HEK293T (cell line): ENCODE results near the gene CCDC9.
A peak's percentile ranks its signal among the peaks of the same experiment; 100 is the strongest.

Source experiments
- CTCF ChIA-PET: fragments of 350-600 bp; formaldehyde crosslinking; extraction: SDS; loops from one replicate; lab custom pipeline; 2021; ENCODE audit warnings: antibody characterized with exemption, inconsistent platforms; lab: Yijun Ruan, JAX
- POLR2A ChIA-PET: fragments of 350-600 bp; formaldehyde crosslinking; extraction: SDS; loops from one replicate; lab custom pipeline; 2020; ENCODE audit warnings: antibody characterized with exemption, inconsistent platforms; lab: Yijun Ruan, JAX
- DNase-seq: peaks from one replicate; pipeline ENCODE4 v3.0.0; 2012; ENCODE audit warnings: mixed read lengths; ENCODE audit errors: extremely low spot score
- ARNT ChIP-seq: fragments of 450-650 bp; IDR thresholded peaks from 2 replicates; pipeline ENCODE4 v1.6.1; 2017; ENCODE audit warnings: mild to moderate bottlenecking
- BHLHE40 ChIP-seq: fragments of 450-650 bp; IDR thresholded peaks from 2 replicates; pipeline ENCODE4 v1.6.1; 2016; ENCODE audit warnings: mild to moderate bottlenecking, moderate library complexity, borderline replicate concordance
- CTBP1 ChIP-seq: fragments of 450-650 bp; IDR thresholded peaks from 2 replicates; pipeline ENCODE4 v1.6.1; 2016; ENCODE audit warnings: borderline replicate concordance
- ELF4 ChIP-seq: fragments of 450-650 bp; IDR thresholded peaks from 2 replicates; pipeline ENCODE4 v1.6.1; 2017; ENCODE audit warnings: antibody characterized with exemption
- FOXA1 ChIP-seq: fragments of 450-650 bp; IDR thresholded peaks from 2 replicates; pipeline ENCODE4 v1.6.1; 2016; ENCODE audit warnings: mild to moderate bottlenecking
- FOXK2 ChIP-seq: fragments of 450-650 bp; IDR thresholded peaks from 2 replicates; pipeline ENCODE4 v1.6.1; 2016; ENCODE audit warnings: mild to moderate bottlenecking
- FOXM1 ChIP-seq: fragments of 450-650 bp; IDR thresholded peaks from 2 replicates; pipeline ENCODE4 v1.6.1; 2017; ENCODE audit warnings: mild to moderate bottlenecking, borderline replicate concordance
- HDGF ChIP-seq: fragments of 450-650 bp; IDR thresholded peaks from 2 replicates; pipeline ENCODE4 v1.6.1; 2017; ENCODE audit warnings: antibody characterized with exemption, borderline replicate concordance
- L3MBTL2 ChIP-seq: fragments of 450-650 bp; conservative IDR thresholded peaks from 2 replicates; pipeline ENCODE4 v1.6.1; 2016; ENCODE audit warnings: mild to moderate bottlenecking
- LEF1 ChIP-seq: fragments of 450-650 bp; IDR thresholded peaks from 2 replicates; pipeline ENCODE4 v1.6.1; 2017; ENCODE audit warnings: mild to moderate bottlenecking, borderline replicate concordance
- NFRKB ChIP-seq: fragments of 450-650 bp; IDR thresholded peaks from 2 replicates; pipeline ENCODE4 v1.6.1; 2016; ENCODE audit warnings: mild to moderate bottlenecking, moderate library complexity
- SP1 ChIP-seq: fragments of 450-650 bp; IDR thresholded peaks from 2 replicates; pipeline ENCODE4 v1.6.1; 2017
- SUZ12 ChIP-seq: fragments of 450-650 bp; IDR thresholded peaks from 2 replicates; pipeline ENCODE4 v1.6.1; 2016; ENCODE audit warnings: mild to moderate bottlenecking
- TARDBP ChIP-seq: fragments of 450-650 bp; IDR thresholded peaks from 2 replicates; pipeline ENCODE4 v1.6.1; 2016
- ZNF384 ChIP-seq: fragments of 450-650 bp; IDR thresholded peaks from 2 replicates; pipeline ENCODE4 v1.6.1; 2016
- TF ChIP-seq, protein P1 (sequence below): fragments of 450-650 bp; IDR thresholded peaks from 2 replicates; pipeline ENCODE4 v1.6.1; 2016

Gene CCDC9

GRCh38 chr19:47305309-47305751, 49.0 kb downstream of the CCDC9 start:
- TF ChIP-seq, protein P1, sequence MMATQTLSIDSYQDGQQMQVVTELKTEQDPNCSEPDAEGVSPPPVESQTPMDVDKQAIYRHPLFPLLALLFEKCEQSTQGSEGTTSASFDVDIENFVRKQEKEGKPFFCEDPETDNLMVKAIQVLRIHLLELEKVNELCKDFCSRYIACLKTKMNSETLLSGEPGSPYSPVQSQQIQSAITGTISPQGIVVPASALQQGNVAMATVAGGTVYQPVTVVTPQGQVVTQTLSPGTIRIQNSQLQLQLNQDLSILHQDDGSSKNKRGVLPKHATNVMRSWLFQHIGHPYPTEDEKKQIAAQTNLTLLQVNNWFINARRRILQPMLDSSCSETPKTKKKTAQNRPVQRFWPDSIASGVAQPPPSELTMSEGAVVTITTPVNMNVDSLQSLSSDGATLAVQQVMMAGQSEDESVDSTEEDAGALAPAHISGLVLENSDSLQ: peak; percentile 54
- TF ChIP-seq L3MBTL2 (peak; percentile 73), NFRKB (no peak), ARNT (no peak), SUZ12 (no peak), BHLHE40 (no peak)
- POLR2A ChIA-PET: no interaction called here
- CTCF ChIA-PET: interaction anchor here (0.6 to 1.8 kb wide), 6 partner anchors 11 to 309 kb away, joined by 3 to 8 read pairs (median 4); partner anchors contain the start of gene DHX34
- peak; percentile 84 for DNase-seq

DNA sequence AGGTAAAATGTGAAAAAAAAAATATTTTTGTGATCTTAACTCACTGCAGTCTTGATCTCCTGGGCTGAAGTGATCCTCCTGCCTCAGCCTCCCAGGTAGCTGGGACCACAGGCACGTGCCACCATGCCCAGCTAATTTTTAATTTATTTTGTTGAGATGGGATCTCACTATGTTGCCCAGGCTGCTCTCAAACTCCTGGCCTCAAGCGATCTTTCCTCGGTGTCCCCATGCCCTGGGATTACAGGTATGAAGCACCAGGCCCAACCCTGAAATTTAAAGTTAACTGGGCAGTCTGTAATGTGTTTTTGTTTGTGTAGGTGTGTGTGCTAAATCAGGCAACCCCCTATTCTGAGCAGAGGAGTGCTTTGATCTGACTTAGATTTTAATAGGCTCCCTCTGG, 50.0 kb downstream of the CCDC9 start:
- CTCF ChIA-PET: interaction anchor here (0.7 to 1.8 kb wide), 3 partner anchors 17 to 43 kb away, joined by 3 to 8 read pairs (median 4); partner anchors contain the start of gene DHX34
- TF ChIP-seq ARNT (no peak), ELF4 (no peak), SUZ12 (no peak), BHLHE40 (no peak), ZNF384 (no peak), FOXM1 (no peak), HDGF (no peak), FOXA1 (no peak), NFRKB (no peak), CTBP1 (no peak), TARDBP (no peak), LEF1 (no peak), L3MBTL2 (no peak), SP1 (no peak), FOXK2 (no peak)
- TF ChIP-seq, protein P1: no peak
- no peak for DNase-seq
- POLR2A ChIA-PET: no interaction called here

- ChIA-PET POLR2A (interaction anchor here (1.4 kb wide), 1 partner anchor 40 kb away, joined by 4 read pairs; the partner anchor contains the start of gene DHX34), CTCF (interaction anchor here (0.6 to 1.4 kb wide), 3 partner anchors 10 to 40 kb away, joined by 3 to 6 read pairs (median 3); partner anchors contain the start of gene DHX34)
- no peak for TF ChIP-seq FOXA1
- no peak for TF ChIP-seq SP1
- TF ChIP-seq BHLHE40: no peak
- TF ChIP-seq SUZ12: no peak
- no peak for TF ChIP-seq HDGF
- TF ChIP-seq LEF1: no peak
- TF ChIP-seq, protein P1: no peak
- TF ChIP-seq L3MBTL2: no peak
- no peak for TF ChIP-seq ELF4
- TF ChIP-seq FOXK2: no peak
- TF ChIP-seq ZNF384: no peak
- TF ChIP-seq FOXM1: no peak
- no peak for TF ChIP-seq ARNT
- TF ChIP-seq CTBP1: no peak
- DNase-seq: no peak
Measured at GRCh38 chr19:47309038-47309437, 52.7 kb downstream of the CCDC9 start.

DNA sequence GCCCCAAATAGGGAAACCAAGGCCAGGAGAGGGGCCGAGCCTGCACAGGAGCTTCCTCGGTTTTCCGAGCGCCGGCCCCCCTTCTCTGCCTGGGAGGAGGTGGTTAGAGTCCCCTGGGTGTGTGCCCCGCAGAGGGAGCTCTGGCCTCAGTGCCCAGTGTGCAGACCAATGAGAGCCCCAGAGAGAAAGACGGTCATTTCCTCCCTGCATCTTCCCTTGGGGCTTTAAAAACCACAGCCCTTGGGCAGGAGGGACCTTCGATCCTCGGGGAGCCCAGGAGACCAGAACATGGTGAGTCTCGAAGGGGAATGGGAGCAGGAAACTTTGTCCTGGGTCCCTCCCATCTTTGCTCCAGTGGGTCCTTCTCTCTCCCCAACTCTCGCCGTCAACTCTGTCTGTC, 53.3 kb downstream of the CCDC9 start, which contains the start of gene C5AR1:
C5AR1 (plus strand) TSS at position 254 of the 400 bp plus-strand sequence; CDS start at position 289, 35 bp downstream.
- TF ChIP-seq FOXM1: no peak
- no peak for TF ChIP-seq FOXA1
- no peak for TF ChIP-seq SUZ12
- ChIA-PET CTCF (interaction anchor here (0.6 to 1.4 kb wide), 3 partner anchors 10 to 39 kb away, joined by 3 to 6 read pairs (median 3); partner anchors contain the start of gene DHX34), POLR2A (interaction anchor here (1.4 kb wide), 1 partner anchor 40 kb away, joined by 4 read pairs; the partner anchor contains the start of gene DHX34)
- DNase-seq: no peak

- TF ChIP-seq FOXA1 (no peak), FOXK2 (no peak), ARNT (no peak), L3MBTL2 (no peak), HDGF (no peak), NFRKB (no peak), CTBP1 (no peak), LEF1 (no peak), TARDBP (no peak), FOXM1 (no peak), ELF4 (no peak), ZNF384 (no peak)
- TF ChIP-seq, protein P1: no peak
- ChIA-PET CTCF (no interaction called here), POLR2A (interaction anchor here (1.4 kb wide), 1 partner anchor 39 kb away, joined by 4 read pairs; the partner anchor contains the start of gene DHX34)
- DNase-seq: no peak
Measured at GRCh38 chr19:47310323-47310722, 54.0 kb downstream of the CCDC9 start.

DNA sequence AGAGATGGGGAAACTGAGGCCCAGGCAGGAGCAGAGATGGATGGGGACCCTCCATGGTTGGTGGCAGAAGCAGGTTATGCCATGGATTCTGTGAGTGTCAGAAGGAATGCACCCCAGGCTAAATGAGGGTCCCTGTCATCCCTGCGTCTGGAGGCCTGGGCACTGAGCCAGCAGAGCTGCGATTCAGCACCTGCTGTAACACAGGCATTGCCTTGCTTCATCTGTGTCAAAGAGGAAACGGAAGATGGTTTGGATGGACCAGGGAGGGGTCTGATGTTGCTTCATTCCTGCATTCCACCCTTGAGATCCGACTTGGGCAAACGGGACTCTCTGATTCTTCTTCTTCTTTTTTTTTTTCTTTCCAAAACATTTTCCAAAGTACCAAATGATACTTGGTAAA, 54.5 kb downstream of the CCDC9 start:
- TF ChIP-seq FOXK2: no peak
- CTCF ChIA-PET: no interaction called here
- POLR2A ChIA-PET: no interaction called here
- no peak for DNase-seq
